Neural cell (in vitro differentiated cells): ENCODE results near the gene UVRAG. TPM values are rescaled to one million over a fixed set of nuclear protein-coding genes. Genes with fewer than 3 reads are reported as not detected.

ENCODE experiments used
- H2AFZ ChIP-seq: fragments of 200-600, 300-800 bp; sonication (generic), shearing (Covaris generic); 2 replicates; pipeline ENCODE4 v1.6.0; 2014; ENCODE audit warnings: low read depth, mild to moderate bottlenecking, antibody characterized with exemption, low read length, moderate library complexity
- H3F3A ChIP-seq: fragments of 200-600 bp; shearing (Covaris generic); 2 replicates; pipeline ENCODE4 v1.6.1; 2016; ENCODE audit warnings: mild to moderate bottlenecking, moderate library complexity, mixed read lengths, antibody characterized with exemption, low read length; ENCODE audit not compliant: insufficient read depth, poor library complexity, severe bottlenecking
- H3K27ac ChIP-seq: fragments of 200-600, 300-800 bp; sonication (generic), shearing (Covaris generic); 2 replicates; pipeline ENCODE4 v1.5.1; 2014; ENCODE audit warnings: mild to moderate bottlenecking, low read length, moderate library complexity
- H3K27me3 ChIP-seq: fragments of 300-800, 200-600 bp; sonication (generic), shearing (Covaris generic); 2 replicates; pipeline ENCODE4 v1.6.0; 2014; ENCODE audit warnings: mild to moderate bottlenecking, low read depth, low read length, moderate library complexity; ENCODE audit not compliant: insufficient read depth
- H3K36me3 ChIP-seq: fragments of 300-800, 200-600 bp; sonication (generic), shearing (Covaris generic); 2 replicates; pipeline ENCODE4 v1.5.1; 2014; ENCODE audit warnings: mild to moderate bottlenecking, antibody characterized with exemption, low read length, moderate library complexity; ENCODE audit not compliant: insufficient read depth
- H3K4me2 ChIP-seq: fragments of 300-800, 200-600 bp; sonication (generic), shearing (Covaris generic); 2 replicates; pipeline ENCODE4 v1.6.0; 2014; ENCODE audit warnings: mild to moderate bottlenecking, low read length
- H3K4me3 ChIP-seq: fragments of 300-800, 200-600 bp; sonication (generic), shearing (Covaris generic); 2 replicates; pipeline ENCODE4 v1.5.1; 2014; ENCODE audit warnings: mild to moderate bottlenecking, low read length, moderate library complexity
- H3K79me2 ChIP-seq: fragments of 200-600 bp; shearing (Covaris generic); replicated peaks from 2 replicates; pipeline ENCODE4 v1.6.0; 2014; ENCODE audit warnings: mild to moderate bottlenecking, low read length, moderate library complexity; ENCODE audit not compliant: insufficient read depth
- H3K9ac ChIP-seq: fragments of 300-800, 200-600 bp; sonication (generic), shearing (Covaris generic); 2 replicates; pipeline ENCODE4 v1.6.1; 2016; ENCODE audit warnings: mild to moderate bottlenecking, low read length, mixed read lengths
- H3K9me2 ChIP-seq: fragments of 200-600 bp; shearing (Covaris generic); 2 replicates; pipeline ENCODE4 v1.6.1; 2016; ENCODE audit warnings: mild to moderate bottlenecking, low read length, mixed read lengths; ENCODE audit not compliant: insufficient read depth
- H3K9me3 ChIP-seq: fragments of 200-600, 300-800 bp; sonication (generic), shearing (Covaris generic); 2 replicates; pipeline ENCODE4 v1.6.1; 2016; ENCODE audit warnings: mild to moderate bottlenecking, mixed run types, low read length, moderate library complexity, mixed read lengths
- H4K20me1 ChIP-seq: fragments of 200-600 bp; shearing (Covaris generic); 2 replicates; pipeline ENCODE4 v1.6.1; 2016; ENCODE audit warnings: mild to moderate bottlenecking, mixed run types; ENCODE audit not compliant: insufficient read depth
- EP300 ChIP-seq: fragments of 450-650 bp; conservative IDR thresholded peaks from 2 replicates; pipeline ENCODE4 v1.6.1; 2014; ENCODE audit warnings: antibody characterized with exemption, mild to moderate bottlenecking, moderate library complexity; ENCODE audit not compliant: poor library complexity, severe bottlenecking
- EZH2 ChIP-seq: fragments of 200-600, 300-800 bp; shearing (Covaris generic), sonication (generic); IDR thresholded peaks from 2 replicates; pipeline ENCODE4 v1.6.1; 2014; ENCODE audit warnings: antibody characterized with exemption, low read length, borderline replicate concordance, mild to moderate bottlenecking; ENCODE audit not compliant: insufficient read depth, poor library complexity, severe bottlenecking
- MXI1 ChIP-seq: fragments of 450-650 bp; conservative IDR thresholded peaks from 2 replicates; pipeline ENCODE4 v1.6.1; 2014; ENCODE audit warnings: antibody characterized with exemption, mild to moderate bottlenecking; ENCODE audit not compliant: poor library complexity, severe bottlenecking
- POLR2AphosphoS5 ChIP-seq: IDR thresholded peaks from 2 replicates; pipeline ENCODE4 v1.6.1; 2012
- RAD21 ChIP-seq: fragments of 450-650 bp; conservative IDR thresholded peaks from 2 replicates; pipeline ENCODE4 v1.6.1; 2014; ENCODE audit warnings: antibody characterized with exemption, mild to moderate bottlenecking, moderate library complexity
- SMC3 ChIP-seq: fragments of 450-650 bp; conservative IDR thresholded peaks from 2 replicates; pipeline ENCODE4 v1.6.1; 2014; ENCODE audit warnings: antibody characterized with exemption, mild to moderate bottlenecking, moderate library complexity; ENCODE audit not compliant: poor library complexity
- TAF1 ChIP-seq: IDR thresholded peaks from 2 replicates; pipeline ENCODE4 v1.6.1; 2012; ENCODE audit warnings: low read depth
- polyA plus RNA-seq: library from polyadenylated mRNA; depleted of rRNA; stranded (reverse); fragments of >200 nt; gene quantifications from 2 replicates; pipeline ENCODE4 v1.2.3, GENCODE V29; 2014
- TF ChIP-seq, protein P1 (sequence below): IDR thresholded peaks from 2 replicates; pipeline ENCODE4 v1.6.1; 2012; ENCODE audit warnings: borderline replicate concordance
- TF ChIP-seq, protein P2 (sequence below): fragments of 450-650 bp; IDR thresholded peaks from 2 replicates; pipeline ENCODE4 v1.5.1; 2014; ENCODE audit warnings: antibody characterized with exemption, mild to moderate bottlenecking, moderate library complexity; ENCODE audit not compliant: poor library complexity, severe bottlenecking

Gene UVRAG
- polyA plus RNA-seq, 1 donor from 2014 or later, result 31.6 TPM

DNA sequence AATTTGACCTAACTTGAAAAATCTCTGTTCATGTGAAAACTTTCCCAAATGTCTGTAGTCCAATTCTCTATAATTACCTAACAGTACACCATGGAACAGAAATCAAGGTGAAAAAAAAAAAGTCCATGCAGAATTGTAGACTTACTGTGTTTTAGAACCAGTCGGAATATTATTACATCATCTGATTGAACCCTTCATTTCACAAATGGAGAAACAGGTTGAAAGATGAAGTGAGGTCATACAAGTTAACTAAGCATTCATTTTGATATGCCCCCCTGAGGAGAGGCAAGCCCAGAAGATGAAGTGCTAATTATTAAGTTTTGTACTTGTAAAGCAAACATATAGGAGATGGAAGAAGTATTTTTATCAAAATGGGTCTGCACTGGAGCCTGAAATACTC lies 211.9 kb downstream of the UVRAG start:
- Histone ChIP-seq H3K36me3 (peaks cover 4% of the 10 kb centered on the region), H2AFZ (no peak overlapping the region), H3K79me2 (no peaks in the 10 kb centered on the region), H3K4me2 (no peak overlapping the region), H3K9me3 (no peaks in the 10 kb centered on the region), H3K9me2 (no peaks in the 10 kb centered on the region), H3K9ac (no peak overlapping the region), H3K4me3 (no peak overlapping the region), H3F3A (no peaks in the 10 kb centered on the region), H3K27ac (no peak overlapping the region), H3K27me3 (no peaks in the 10 kb centered on the region), H4K20me1 (no peaks in the 10 kb centered on the region)
- TF ChIP-seq, protein P1, sequence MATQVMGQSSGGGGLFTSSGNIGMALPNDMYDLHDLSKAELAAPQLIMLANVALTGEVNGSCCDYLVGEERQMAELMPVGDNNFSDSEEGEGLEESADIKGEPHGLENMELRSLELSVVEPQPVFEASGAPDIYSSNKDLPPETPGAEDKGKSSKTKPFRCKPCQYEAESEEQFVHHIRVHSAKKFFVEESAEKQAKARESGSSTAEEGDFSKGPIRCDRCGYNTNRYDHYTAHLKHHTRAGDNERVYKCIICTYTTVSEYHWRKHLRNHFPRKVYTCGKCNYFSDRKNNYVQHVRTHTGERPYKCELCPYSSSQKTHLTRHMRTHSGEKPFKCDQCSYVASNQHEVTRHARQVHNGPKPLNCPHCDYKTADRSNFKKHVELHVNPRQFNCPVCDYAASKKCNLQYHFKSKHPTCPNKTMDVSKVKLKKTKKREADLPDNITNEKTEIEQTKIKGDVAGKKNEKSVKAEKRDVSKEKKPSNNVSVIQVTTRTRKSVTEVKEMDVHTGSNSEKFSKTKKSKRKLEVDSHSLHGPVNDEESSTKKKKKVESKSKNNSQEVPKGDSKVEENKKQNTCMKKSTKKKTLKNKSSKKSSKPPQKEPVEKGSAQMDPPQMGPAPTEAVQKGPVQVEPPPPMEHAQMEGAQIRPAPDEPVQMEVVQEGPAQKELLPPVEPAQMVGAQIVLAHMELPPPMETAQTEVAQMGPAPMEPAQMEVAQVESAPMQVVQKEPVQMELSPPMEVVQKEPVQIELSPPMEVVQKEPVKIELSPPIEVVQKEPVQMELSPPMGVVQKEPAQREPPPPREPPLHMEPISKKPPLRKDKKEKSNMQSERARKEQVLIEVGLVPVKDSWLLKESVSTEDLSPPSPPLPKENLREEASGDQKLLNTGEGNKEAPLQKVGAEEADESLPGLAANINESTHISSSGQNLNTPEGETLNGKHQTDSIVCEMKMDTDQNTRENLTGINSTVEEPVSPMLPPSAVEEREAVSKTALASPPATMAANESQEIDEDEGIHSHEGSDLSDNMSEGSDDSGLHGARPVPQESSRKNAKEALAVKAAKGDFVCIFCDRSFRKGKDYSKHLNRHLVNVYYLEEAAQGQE, result no peak
- TF ChIP-seq RAD21 (no peak), TAF1 (no peak), MXI1 (no peak), EZH2 (no peak), SMC3 (no peak), EP300 (no peak), POLR2AphosphoS5 (no peak)
- TF ChIP-seq, protein P2, sequence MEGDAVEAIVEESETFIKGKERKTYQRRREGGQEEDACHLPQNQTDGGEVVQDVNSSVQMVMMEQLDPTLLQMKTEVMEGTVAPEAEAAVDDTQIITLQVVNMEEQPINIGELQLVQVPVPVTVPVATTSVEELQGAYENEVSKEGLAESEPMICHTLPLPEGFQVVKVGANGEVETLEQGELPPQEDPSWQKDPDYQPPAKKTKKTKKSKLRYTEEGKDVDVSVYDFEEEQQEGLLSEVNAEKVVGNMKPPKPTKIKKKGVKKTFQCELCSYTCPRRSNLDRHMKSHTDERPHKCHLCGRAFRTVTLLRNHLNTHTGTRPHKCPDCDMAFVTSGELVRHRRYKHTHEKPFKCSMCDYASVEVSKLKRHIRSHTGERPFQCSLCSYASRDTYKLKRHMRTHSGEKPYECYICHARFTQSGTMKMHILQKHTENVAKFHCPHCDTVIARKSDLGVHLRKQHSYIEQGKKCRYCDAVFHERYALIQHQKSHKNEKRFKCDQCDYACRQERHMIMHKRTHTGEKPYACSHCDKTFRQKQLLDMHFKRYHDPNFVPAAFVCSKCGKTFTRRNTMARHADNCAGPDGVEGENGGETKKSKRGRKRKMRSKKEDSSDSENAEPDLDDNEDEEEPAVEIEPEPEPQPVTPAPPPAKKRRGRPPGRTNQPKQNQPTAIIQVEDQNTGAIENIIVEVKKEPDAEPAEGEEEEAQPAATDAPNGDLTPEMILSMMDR, result no peak

DNA sequence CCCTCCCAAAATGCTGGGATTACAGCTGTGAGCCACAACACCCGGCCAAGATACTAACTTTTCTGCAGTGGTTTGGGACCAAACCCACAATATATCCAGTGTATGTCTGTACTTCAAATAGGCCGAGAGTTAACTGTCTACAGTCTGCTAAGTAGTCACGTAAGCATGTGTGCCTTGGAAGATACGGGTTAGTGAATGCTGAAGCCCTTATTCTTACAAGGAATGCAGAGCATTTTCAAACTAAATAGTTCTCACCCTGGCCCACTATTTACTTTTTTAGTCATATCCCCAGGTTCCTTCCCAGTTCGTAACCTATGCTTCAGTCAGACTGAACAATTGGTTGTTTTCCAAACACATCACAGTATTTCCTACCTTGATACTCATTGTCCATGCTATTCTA lies 215.3 kb downstream of the UVRAG start:
- no peak overlapping the region for H3K4me2 ChIP-seq
- no peaks in the 10 kb centered on the region for H3K9me2 ChIP-seq
- H3K79me2 ChIP-seq, result no peaks in the 10 kb centered on the region
- no peak overlapping the region for H3K4me3 ChIP-seq
- TF ChIP-seq RAD21, result no peak
- no peak for TF ChIP-seq EP300
- no peak for TF ChIP-seq SMC3
- TF ChIP-seq POLR2AphosphoS5, result no peak
- TF ChIP-seq, protein P2, result no peak
- no peak for TF ChIP-seq TAF1
- no peak for TF ChIP-seq EZH2
- TF ChIP-seq, protein P1, result no peak
- TF ChIP-seq MXI1, result no peak
- no peaks in the 10 kb centered on the region for H3K9me3 ChIP-seq
- no peak overlapping the region for H3K9ac ChIP-seq
- H3K27ac ChIP-seq, result no peak overlapping the region
- H3F3A ChIP-seq, result no peaks in the 10 kb centered on the region
- H2AFZ ChIP-seq, result no peak overlapping the region
- no peaks in the 10 kb centered on the region for H3K36me3 ChIP-seq
- H3K27me3 ChIP-seq, result no peaks in the 10 kb centered on the region
- no peaks in the 10 kb centered on the region for H4K20me1 ChIP-seq
